ENCODE measurements around the gene ARHGAP28.
A peak's percentile ranks its signal among the peaks of the same experiment; 100 is the strongest.

ARHGAP28 gene

GRCh38 chr18:6879508-6880195 is 150.1 kb downstream of the ARHGAP28 start:
- Histone ChIP-seq H3K4me3 (ENCODE audit: low read depth, low read length) (no peak overlapping the region), H3K27me3 (ENCODE audit: insufficient read depth, low read length) (peaks cover 21% of the 10 kb centered on the region; the same call in 1 of the 2 replicates), H3K79me2 (ENCODE audit: control insufficient read depth, insufficient read depth, low read length, unreplicated experiment) (no peaks in the 10 kb centered on the region), H3K4me1 (ENCODE audit: control insufficient read depth, insufficient read depth, low read length, unreplicated experiment) (no peaks in the 10 kb centered on the region), H2AFZ (ENCODE audit: low read length, unreplicated experiment) (no peak overlapping the region), H3K27ac (ENCODE audit: low read depth, low read length) (no peak overlapping the region), H3K36me3 (ENCODE audit: insufficient read depth, low read length) (no peaks in the 10 kb centered on the region)

GRCh38 chr18:6881034-6881820 is 151.7 kb downstream of the ARHGAP28 start:
- Histone ChIP-seq H3K27me3 (ENCODE audit: insufficient read depth, low read length) (peaks cover 14% of the 10 kb centered on the region; the same call in 1 of the 2 replicates), H3K27ac (ENCODE audit: low read depth, low read length) (no peak overlapping the region), H3K4me3 (ENCODE audit: low read depth, low read length) (no peak overlapping the region), H3K79me2 (ENCODE audit: control insufficient read depth, insufficient read depth, low read length, unreplicated experiment) (no peaks in the 10 kb centered on the region), H3K36me3 (ENCODE audit: insufficient read depth, low read length) (no peaks in the 10 kb centered on the region), H3K4me1 (ENCODE audit: control insufficient read depth, insufficient read depth, low read length, unreplicated experiment) (no peaks in the 10 kb centered on the region), H2AFZ (ENCODE audit: low read length, unreplicated experiment) (no peak overlapping the region)

GRCh38 chr18:6882401-6882800 is 152.9 kb downstream of the ARHGAP28 start:
- Histone ChIP-seq H3K79me2 (ENCODE audit: control insufficient read depth, insufficient read depth, low read length, unreplicated experiment) (no peaks in the 10 kb centered on the region), H3K27me3 (ENCODE audit: insufficient read depth, low read length) (peaks cover 9% of the 10 kb centered on the region; the same call in 1 of the 2 replicates), H3K4me1 (ENCODE audit: control insufficient read depth, insufficient read depth, low read length, unreplicated experiment) (no peaks in the 10 kb centered on the region), H2AFZ (ENCODE audit: low read length, unreplicated experiment) (no peak overlapping the region), H3K27ac (ENCODE audit: low read depth, low read length) (no peak overlapping the region), H3K4me3 (ENCODE audit: low read depth, low read length) (no peak overlapping the region), H3K36me3 (ENCODE audit: insufficient read depth, low read length) (no peaks in the 10 kb centered on the region)

GRCh38 chr18:6885006-6885481 is 155.5 kb downstream of the ARHGAP28 start:
- H3K36me3 ChIP-seq (ENCODE audit: insufficient read depth, low read length) = no peaks in the 10 kb centered on the region
- no peaks in the 10 kb centered on the region for H3K4me1 ChIP-seq (ENCODE audit: control insufficient read depth, insufficient read depth, low read length, unreplicated experiment)
- peaks cover 9% of the 10 kb centered on the region; the same call in 1 of the 2 replicates for H3K27me3 ChIP-seq (ENCODE audit: insufficient read depth, low read length)
- no peak overlapping the region for H2AFZ ChIP-seq (ENCODE audit: low read length, unreplicated experiment)
- no peak overlapping the region for H3K27ac ChIP-seq (ENCODE audit: low read depth, low read length)
- no peaks in the 10 kb centered on the region for H3K79me2 ChIP-seq (ENCODE audit: control insufficient read depth, insufficient read depth, low read length, unreplicated experiment)
- H3K4me3 ChIP-seq (ENCODE audit: low read depth, low read length) = peak overlapping the region; percentile 37

- H3K79me2 ChIP-seq (ENCODE audit: control insufficient read depth, insufficient read depth, low read length, unreplicated experiment) = no peaks in the 10 kb centered on the region
- peaks cover 1% of the 10 kb centered on the region; the same call in 1 of the 2 replicates for H3K27me3 ChIP-seq (ENCODE audit: insufficient read depth, low read length)
- H3K27ac ChIP-seq (ENCODE audit: low read depth, low read length) = no peak overlapping the region
- no peaks in the 10 kb centered on the region for H3K36me3 ChIP-seq (ENCODE audit: insufficient read depth, low read length)
- H3K4me1 ChIP-seq (ENCODE audit: control insufficient read depth, insufficient read depth, low read length, unreplicated experiment) = no peaks in the 10 kb centered on the region
- H3K4me3 ChIP-seq (ENCODE audit: low read depth, low read length) = no peak overlapping the region
- no peak overlapping the region for H2AFZ ChIP-seq (ENCODE audit: low read length, unreplicated experiment)
Observed at GRCh38 chr18:6885992-6886796, 156.7 kb downstream of the ARHGAP28 start.

GRCh38 chr18:6886797-6887330 is 157.3 kb downstream of the ARHGAP28 start:
- Histone ChIP-seq H3K4me1 (ENCODE audit: control insufficient read depth, insufficient read depth, low read length, unreplicated experiment) (no peaks in the 10 kb centered on the region), H2AFZ (ENCODE audit: low read length, unreplicated experiment) (no peak overlapping the region), H3K27me3 (ENCODE audit: insufficient read depth, low read length) (no peaks in the 10 kb centered on the region), H3K36me3 (ENCODE audit: insufficient read depth, low read length) (no peaks in the 10 kb centered on the region), H3K4me3 (ENCODE audit: low read depth, low read length) (no peak overlapping the region), H3K79me2 (ENCODE audit: control insufficient read depth, insufficient read depth, low read length, unreplicated experiment) (no peaks in the 10 kb centered on the region), H3K27ac (ENCODE audit: low read depth, low read length) (no peak overlapping the region)

GRCh38 chr18:6891788-6892187 is 162.3 kb downstream of the ARHGAP28 start:
- H3K27me3 ChIP-seq (ENCODE audit: insufficient read depth, low read length) = no peaks in the 10 kb centered on the region
- no peak overlapping the region for H3K4me3 ChIP-seq (ENCODE audit: low read depth, low read length)
- H3K27ac ChIP-seq (ENCODE audit: low read depth, low read length) = no peak overlapping the region
- H2AFZ ChIP-seq (ENCODE audit: low read length, unreplicated experiment) = no peak overlapping the region
- H3K4me1 ChIP-seq (ENCODE audit: control insufficient read depth, insufficient read depth, low read length, unreplicated experiment) = no peaks in the 10 kb centered on the region
- H3K79me2 ChIP-seq (ENCODE audit: control insufficient read depth, insufficient read depth, low read length, unreplicated experiment) = no peaks in the 10 kb centered on the region
- no peaks in the 10 kb centered on the region for H3K36me3 ChIP-seq (ENCODE audit: insufficient read depth, low read length)

- Histone ChIP-seq H3K79me2 (ENCODE audit: control insufficient read depth, insufficient read depth, low read length, unreplicated experiment) (no peaks in the 10 kb centered on the region), H2AFZ (ENCODE audit: low read length, unreplicated experiment) (no peak overlapping the region), H3K27ac (ENCODE audit: low read depth, low read length) (no peak overlapping the region), H3K36me3 (ENCODE audit: insufficient read depth, low read length) (no peaks in the 10 kb centered on the region), H3K4me1 (ENCODE audit: control insufficient read depth, insufficient read depth, low read length, unreplicated experiment) (no peaks in the 10 kb centered on the region), H3K27me3 (ENCODE audit: insufficient read depth, low read length) (no peaks in the 10 kb centered on the region), H3K4me3 (ENCODE audit: low read depth, low read length) (no peak overlapping the region)
Observed at GRCh38 chr18:6901286-6901926, 171.9 kb downstream of the ARHGAP28 start.

GRCh38 chr18:6917072-6917471 is 187.6 kb downstream of the ARHGAP28 start:
- Histone ChIP-seq H3K4me1 (ENCODE audit: control insufficient read depth, insufficient read depth, low read length, unreplicated experiment) (no peaks in the 10 kb centered on the region), H3K36me3 (ENCODE audit: insufficient read depth, low read length) (no peaks in the 10 kb centered on the region), H2AFZ (ENCODE audit: low read length, unreplicated experiment) (no peak overlapping the region), H3K27me3 (ENCODE audit: insufficient read depth, low read length) (peaks cover 24% of the 10 kb centered on the region), H3K4me3 (ENCODE audit: low read depth, low read length) (no peak overlapping the region), H3K27ac (ENCODE audit: low read depth, low read length) (no peak overlapping the region), H3K79me2 (ENCODE audit: control insufficient read depth, insufficient read depth, low read length, unreplicated experiment) (no peaks in the 10 kb centered on the region)
